A549 (cell line): ENCODE data around the gene NUB1. TPM values are rescaled to one million over a fixed set of nuclear protein-coding genes. Genes with fewer than 3 reads are reported as not detected.
"Not testable (repeated sequence)": the region's sequence is repeated elsewhere in the genome, so short reads cannot be mapped to it uniquely, and the experiment has no call there.

Experiments used
- ATAC-seq, 2 experiments: fragments of 200-7000 bp in 1 of 2; fragments of >200 bp in 1 of 2; cut with Nextera tagmentation in 1 of 2; cut with Tn5 transposase in 1 of 2; 3 replicates each; pipeline versions ENCODE4 v1.8.0 to v1.9.1; 2018 to 2020; ENCODE audit warnings: mild to moderate bottlenecking in 1 of 2, moderate library complexity in 1 of 2
- CTCF ChIA-PET: fragments of 300-600 bp; sonication (Branson Sonifier 250); formaldehyde crosslinking; extraction: SDS; loops from one replicate; lab custom pipeline; 2021; ENCODE audit warnings: antibody characterized with exemption, inconsistent platforms; lab: Yijun Ruan, JAX
- POLR2A ChIA-PET: fragments of 350-600 bp; formaldehyde crosslinking; extraction: SDS; loops from one replicate; lab custom pipeline; 2021; ENCODE audit warnings: antibody characterized with exemption, inconsistent platforms; lab: Yijun Ruan, JAX
- DNase-seq, 2 experiments: peaks; one replicate each; pipeline versions ENCODE4 v3.0.0 to v3.0.0-alpha.2; 2011 to 2016; ENCODE audit warnings: low read depth in 1 of 2, low spot score in 1 of 2
- FAIRE-seq: peaks from 2 replicates; lab custom pipeline; 2011; peaks lifted over from hg19 to GRCh38; lab: Jason Lieb, UNC
- H3K27ac ChIP-seq, 2 experiments: fragments of >200 bp; sonication (Bioruptor Twin); formaldehyde crosslinking; 3 replicates each; pipeline ENCODE4 v1.5.1; 2016 to 2017
- H3K4me1 ChIP-seq: fragments of >200 bp; sonication (Bioruptor Twin); formaldehyde crosslinking; 3 replicates; pipeline ENCODE4 v1.6.1; 2016
- H3K4me2 ChIP-seq: fragments of >200 bp; sonication (Bioruptor Twin); formaldehyde crosslinking; 3 replicates; pipeline ENCODE4 v1.6.1; 2016
- H3K4me3 ChIP-seq: fragments of >200 bp; sonication (Bioruptor Twin); formaldehyde crosslinking; 3 replicates; pipeline ENCODE4 v1.5.1; 2016
- H3K9me3 ChIP-seq: fragments of >200 bp; sonication (Bioruptor Twin); formaldehyde crosslinking; 3 replicates; pipeline ENCODE4 v1.6.1; 2016
- CBX8 ChIP-seq: fragments of 200-600 bp; sonication (generic); IDR thresholded peaks from 2 replicates; pipeline ENCODE4 v1.6.1; 2016
- EHF ChIP-seq: fragments of 250-450 bp; sonication (Bioruptor Pico); IDR thresholded peaks from 2 replicates; pipeline ENCODE4 v1.5.0; 2020; ENCODE audit warnings: mild to moderate bottlenecking
- FOSL2 ChIP-seq, 2 experiments: fragments of 450-650 bp in 1 of 2; fragments of >200 bp in 1 of 2; sonication (Bioruptor Twin) in 1 of 2; formaldehyde crosslinking; IDR thresholded peaks; 2 replicates each; pipeline versions ENCODE4 v1.5.0 to v1.6.1; 2016 to 2020; ENCODE audit warnings: mild to moderate bottlenecking in 1 of 2, moderate library complexity in 1 of 2
- HEYL ChIP-seq: fragments of 250-450 bp; sonication (Bioruptor Pico); IDR thresholded peaks from 2 replicates; pipeline ENCODE4 v1.8.0; 2021; ENCODE audit warnings: mild to moderate bottlenecking, moderate library complexity
- HOXB13 ChIP-seq: fragments of 250-450 bp; sonication (Bioruptor Pico); IDR thresholded peaks from 2 replicates; pipeline ENCODE4 v1.5.0; 2020; ENCODE audit warnings: low read depth, mild to moderate bottlenecking, moderate library complexity
- MAFK ChIP-seq: fragments of 450-650 bp; IDR thresholded peaks from 2 replicates; pipeline ENCODE4 v1.6.1; 2014; ENCODE audit not compliant: partially characterized antibody
- MYC ChIP-seq: IDR thresholded peaks from 2 replicates; pipeline ENCODE4 v1.6.1; 2012; ENCODE audit warnings: mild to moderate bottlenecking, inconsistent platforms, low read length, improper control_type of control experiment, borderline replicate concordance
- NFE2L2 ChIP-seq: fragments of 150-350 bp; conservative IDR thresholded peaks from 2 replicates; pipeline ENCODE4 v1.6.1; 2014; ENCODE audit warnings: low read length
- NR3C1 ChIP-seq: fragments of >200 bp; sonication (Bioruptor Twin); formaldehyde crosslinking; IDR thresholded peaks from 3 replicates; pipeline ENCODE4 v1.6.1; 2017
- POLR2A ChIP-seq: IDR thresholded peaks from 2 replicates; pipeline ENCODE4 v1.6.1; 2012; ENCODE audit warnings: mild to moderate bottlenecking, low read length
- TFCP2L1 ChIP-seq: fragments of 250-450 bp; sonication (Bioruptor Pico); IDR thresholded peaks from 2 replicates; pipeline ENCODE4 v1.5.0; 2021; ENCODE audit warnings: mild to moderate bottlenecking
- TP53 ChIP-seq: fragments of 250-450 bp; sonication (Bioruptor Pico); IDR thresholded peaks from 2 replicates; pipeline ENCODE4 v1.5.0; 2021; ENCODE audit warnings: mild to moderate bottlenecking, moderate library complexity
- ZC3H11A ChIP-seq: fragments of 450-650 bp; IDR thresholded peaks from 2 replicates; pipeline ENCODE4 v1.6.1; 2014; ENCODE audit warnings: antibody characterized with exemption, mild to moderate bottlenecking
- WGBS: methylation state at CpG from one replicate; pipeline ENCODE4 v1.1.6; 2017; ENCODE audit errors: missing lambda C conversion rate; 5-methylcytosine and 5-hydroxymethylcytosine counted together
- polyA plus RNA-seq, 4 experiments: library from polyadenylated mRNA; depleted of rRNA in 3 of 4; stranded (reverse); fragments of >200 nt; fragmentation: RNase III in 1 of 4; extraction: RNeasy Plus Mini Kit Qiagen cat#74134 plus additional on column Dnase treatment in 1 of 4; gene quantifications; 2 replicates in 3 of 4; 3 replicates in 1 of 4; pipeline ENCODE4 v1.2.3, GENCODE V29; 2011 to 2017

The NUB1 gene
- polyA plus RNA-seq, 2 of the 4 experiments (the other 2 are of a cell fraction) = 45.0 to 105 TPM

GRCh38 chr7:151296202-151296992, 45.2 kb upstream of the NUB1 start:
- no peaks in the 10 kb centered on the region for H3K4me1 ChIP-seq
- no peak overlapping the region for H3K4me3 ChIP-seq
- CTCF ChIA-PET = interaction anchor here (0.9 to 1.6 kb wide), 2 partner anchors 18 to 30 kb away, joined by 3 to 11 read pairs; no protein-coding TSS in a partner anchor
- H3K4me2 ChIP-seq = no peak overlapping the region
- peaks cover 10% of the 10 kb centered on the region; the same call in 2 of the 3 replicates for H3K9me3 ChIP-seq
- POLR2A ChIA-PET = no interaction called here
- TF ChIP-seq POLR2A = no peak
- no peak for TF ChIP-seq MAFK
- TF ChIP-seq ZC3H11A = no peak
- H3K27ac ChIP-seq = no peak overlapping the region
- 10% methylated on average over 3 of the region's 3 CpGs for WGBS
- FAIRE-seq (no peak), ATAC-seq (no peak), DNase-seq (no peak)

GRCh38 chr7:151298765-151299164, 42.8 kb upstream of the NUB1 start:
- peaks cover 10% of the 10 kb centered on the region; the same call in 2 of the 3 replicates for H3K9me3 ChIP-seq
- TF ChIP-seq NR3C1 (no peak), TFCP2L1 (CRISPR knock-in tag) (no peak), MYC (no peak), HEYL (no peak), FOSL2 (IDR thresholded peaks at IDR 0.05) (no peak), FOSL2 (CRISPR knock-in tag; IDR thresholded peaks at IDR 0.05) (no peak), CBX8 (no peak)
- WGBS = 15% methylated on average over 5 of the region's 5 CpGs
- ChIA-PET POLR2A (no interaction called here), CTCF (interaction anchor here (0.6 to 1.0 kb wide), 3 partner anchors 12 to 214 kb away, joined by 3 read pairs; no protein-coding TSS in a partner anchor)
- ATAC-seq (no peak), DNase-seq (no peak), FAIRE-seq (no peak)
- H3K4me3 ChIP-seq = no peak overlapping the region
- no peak overlapping the region for H3K4me2 ChIP-seq
- H3K4me1 ChIP-seq = no peaks in the 10 kb centered on the region
- no peak overlapping the region for H3K27ac ChIP-seq

GRCh38 chr7:151299530-151299929, 42.1 kb upstream of the NUB1 start:
- no peak overlapping the region for H3K4me3 ChIP-seq
- WGBS = 49% methylated on average over 6 of the region's 6 CpGs
- ChIA-PET POLR2A (no interaction called here), CTCF (interaction anchor here (0.8 to 4.0 kb wide), 5 partner anchors 11 to 56 kb away, joined by 3 to 21 read pairs (median 5); no protein-coding TSS in a partner anchor)
- TF ChIP-seq NFE2L2 (no peak), POLR2A (peak; percentile 38; the same call in 1 of the 2 replicates)
- no peak for DNase-seq
- no peak overlapping the region for H3K27ac ChIP-seq
- peaks cover 10% of the 10 kb centered on the region; the same call in 2 of the 3 replicates for H3K9me3 ChIP-seq
- no peak for FAIRE-seq
- no peak for ATAC-seq
- no peaks in the 10 kb centered on the region for H3K4me1 ChIP-seq
- no peak overlapping the region for H3K4me2 ChIP-seq

- CTCF ChIA-PET = interaction anchor here (1.1 to 4.0 kb wide), 4 partner anchors 9 to 56 kb away, joined by 4 to 21 read pairs (median 6); no protein-coding TSS in a partner anchor
- Histone ChIP-seq H3K4me2 (no peak overlapping the region), H3K9me3 (peaks cover 10% of the 10 kb centered on the region; the same call in 2 of the 3 replicates), H3K4me3 (no peak overlapping the region), H3K4me1 (no peaks in the 10 kb centered on the region), H3K27ac (no peak overlapping the region)
- no peak for FAIRE-seq
- no peak for DNase-seq
- POLR2A ChIA-PET = no interaction called here
- WGBS = 33% methylated on average over 7 of the region's 7 CpGs
- TF ChIP-seq POLR2A (0 out of 2 replicates have a peak, but pooled peaks have one; percentile 3), EHF (no peak)
- ATAC-seq = no peak
Observed at GRCh38 chr7:151299940-151300645, 41.5 kb upstream of the NUB1 start.

- no peak for DNase-seq
- 48% methylated on average over 19 of the region's 20 CpGs for WGBS
- ATAC-seq = peak in 1 of 2 experiments; percentile 4; a peak in 1 of 6 replicates
- H3K4me2 ChIP-seq = no peak overlapping the region
- TF ChIP-seq TP53 (CRISPR knock-in tag) (no peak), HOXB13 (CRISPR knock-in tag) (no peak)
- POLR2A ChIA-PET = no interaction called here
- H3K9me3 ChIP-seq = no peaks in the 10 kb centered on the region; the same call in 2 of the 3 replicates
- CTCF ChIA-PET = interaction anchor here (0.8 to 4.0 kb wide), 15 partner anchors 8 to 178 kb away, joined by 3 to 21 read pairs (median 4); no protein-coding TSS in a partner anchor
- no peak overlapping the region for H3K4me3 ChIP-seq
- FAIRE-seq = no peak
- no peaks in the 10 kb centered on the region for H3K4me1 ChIP-seq
- no peak overlapping the region for H3K27ac ChIP-seq
Observed at GRCh38 chr7:151301471-151302462, 39.8 kb upstream of the NUB1 start.

GRCh38 chr7:151304251-151304650, 37.4 kb upstream of the NUB1 start:
- not testable (repeated sequence) for ATAC-seq, H3K4me3 ChIP-seq, H3K27ac ChIP-seq, FAIRE-seq, DNase-seq, H3K9me3 ChIP-seq, H3K4me1 ChIP-seq
- WGBS = 64% methylated on average over 19 of the region's 19 CpGs
- POLR2A ChIA-PET = interaction anchor here (0.7 kb wide), 1 partner anchor 10 kb away, joined by 3 read pairs; no protein-coding TSS in a partner anchor
- H3K4me2 ChIP-seq = 0 out of 3 replicates have a peak overlapping the region, but pooled peaks have one; percentile 17
- CTCF ChIA-PET = interaction anchor here (0.6 to 8.8 kb wide), 24 partner anchors 9 to 1238 kb away, joined by 3 to 86 read pairs (median 5); no protein-coding TSS in a partner anchor
